K562 (cell line): ENCODE data around the gene UGT2A1. TPM values are rescaled to one million over a fixed set of nuclear protein-coding genes. Genes with fewer than 3 reads are reported as not detected.
A peak's percentile ranks its signal among the peaks of the same experiment; 100 is the strongest.

Source experiments
- ATAC-seq: fragments of 200-7000 bp; cut with Tn5 transposase; 3 replicates; pipeline ENCODE4 v1.9.1; 2020; ENCODE audit warnings: moderate library complexity
- BruUV-seq: library from RNA; stranded (reverse); fragments of 400-500 nt; replicated peaks from 2 replicates; lab custom pipeline; 2021; lab: Mats Ljungman, UMichigan
- CTCF ChIA-PET: fragments of 300-600 bp; formaldehyde crosslinking; extraction: SDS; loops from one replicate; lab custom pipeline; 2021; ENCODE audit warnings: low intra/inter-chr PET ratio; lab: Yijun Ruan, JAX
- POLR2A ChIA-PET: fragments of 300-600, 350-650 bp; sonication (Branson Sonifier 250); formaldehyde crosslinking; extraction: SDS; loops from one replicate; lab custom pipeline; 2021; ENCODE audit warnings: antibody characterized with exemption, inconsistent platforms; lab: Yijun Ruan, JAX
- DNase-seq, 4 experiments: peaks; one replicate each; pipeline versions ENCODE4 v3.0.0 to v3.0.0-alpha.2; 2011 to 2018; ENCODE audit warnings: low spot score in 3 of 4, mixed read lengths in 3 of 4; ENCODE audit errors: extremely low read depth in 1 of 4
- FAIRE-seq: peaks from 2 replicates; lab custom pipeline; 2011; peaks lifted over from hg19 to GRCh38; lab: Jason Lieb, UNC
- H2AFZ ChIP-seq: 2 replicates; pipeline ENCODE4 v1.6.0; 2011; ENCODE audit warnings: low read depth, low read length, control low read depth, inconsistent platforms
- H3K27ac ChIP-seq: fragments of 200-600 bp; 3 replicates; pipeline ENCODE4 v1.8.0; 2011; ENCODE audit warnings: low read depth, mild to moderate bottlenecking, control low read depth, inconsistent platforms, low read length, moderate library complexity, mixed read lengths; ENCODE audit errors: extremely low read depth
- H3K27me3 ChIP-seq, 2 experiments: fragments of 300-600 bp in 1 of 2; 2 replicates in 1 of 2; 3 replicates in 1 of 2; pipeline versions ENCODE4 v1.6.0 to v1.8.0; 2011; ENCODE audit warnings: inconsistent platforms in 2 of 2, low read length in 2 of 2, mild to moderate bottlenecking in 1 of 2, mixed read lengths in 1 of 2, moderate library complexity in 1 of 2; ENCODE audit not compliant: control insufficient read depth in 2 of 2, insufficient read depth in 2 of 2
- H3K36me3 ChIP-seq: fragments of 300-600 bp; 3 replicates; pipeline ENCODE4 v1.8.0; 2011; ENCODE audit warnings: mild to moderate bottlenecking, low read length, inconsistent platforms; ENCODE audit not compliant: control insufficient read depth, insufficient read depth
- H3K4me1 ChIP-seq, 2 experiments: fragments of 200-600 bp in 1 of 2; replicated peaks in 1 of 2; 2 replicates in 1 of 2; 3 replicates in 1 of 2; pipeline versions ENCODE4 v1.5.1 to v1.8.0; 2011; ENCODE audit warnings: inconsistent platforms in 2 of 2, low read length in 2 of 2, mild to moderate bottlenecking in 1 of 2, mixed read lengths in 1 of 2, moderate library complexity in 1 of 2; ENCODE audit not compliant: control insufficient read depth in 2 of 2, insufficient read depth in 2 of 2
- H3K4me2 ChIP-seq: 2 replicates; pipeline ENCODE4 v1.6.1; 2011; ENCODE audit warnings: low read length, control low read depth, inconsistent platforms, mixed read lengths; ENCODE audit not compliant: insufficient read depth
- H3K4me3 ChIP-seq: fragments of 200-600 bp; sonication (generic), shearing (Covaris generic); 2 replicates; pipeline ENCODE4 v1.5.1; 2016; ENCODE audit warnings: control low read depth, inconsistent platforms
- H3K79me2 ChIP-seq: fragments of 200-600 bp; 3 replicates; pipeline ENCODE4 v1.8.0; 2011; ENCODE audit warnings: low read length, inconsistent platforms; ENCODE audit not compliant: control insufficient read depth, insufficient read depth
- H3K9ac ChIP-seq, 2 experiments: 2 replicates each; pipeline versions ENCODE4 v1.6.0 to v1.6.1; 2011; ENCODE audit warnings: low read depth in 2 of 2, low read length in 2 of 2, control low read depth in 1 of 2, inconsistent platforms in 1 of 2, mild to moderate bottlenecking in 1 of 2, mixed read lengths in 1 of 2; ENCODE audit not compliant: insufficient read depth in 1 of 2
- H3K9me1 ChIP-seq: one replicate; pipeline ENCODE4 v1.6.0; 2011; ENCODE audit warnings: inconsistent platforms, mild to moderate bottlenecking, low read length, moderate library complexity; ENCODE audit not compliant: control insufficient read depth, insufficient read depth
- H3K9me3 ChIP-seq: replicated peaks from 2 replicates; pipeline ENCODE4 v1.5.1; 2011; ENCODE audit warnings: low read depth, low read length, inconsistent platforms; ENCODE audit not compliant: control insufficient read depth, insufficient read depth
- H4K20me1 ChIP-seq: replicated peaks from 2 replicates; pipeline ENCODE4 v1.6.1; 2011; ENCODE audit warnings: low read length, inconsistent platforms, mixed read lengths; ENCODE audit not compliant: control insufficient read depth, insufficient read depth
- BMI1 ChIP-seq: fragments of 150-350 bp; IDR thresholded peaks from 2 replicates; pipeline ENCODE4 v1.6.1; 2014; ENCODE audit warnings: low read length
- CBFB ChIP-seq: sonication (generic); formaldehyde crosslinking; IDR thresholded peaks from 2 replicates; pipeline ENCODE4 v1.4.0; 2020; ENCODE audit warnings: mild to moderate bottlenecking, missing genetic modification reagents
- CSDE1 ChIP-seq, 2 experiments: fragments of 450-650 bp; IDR thresholded peaks; 2 replicates each; pipeline ENCODE4 v1.6.1; 2016; ENCODE audit warnings: mild to moderate bottlenecking in 1 of 2
- GTF2F1 ChIP-seq: IDR thresholded peaks from 2 replicates; pipeline ENCODE4 v1.6.1; 2011; ENCODE audit warnings: low read depth, low read length, improper control_type of control experiment
- NFIC ChIP-seq: fragments of 450-650 bp; IDR thresholded peaks from 2 replicates; pipeline ENCODE4 v1.6.1; 2017; ENCODE audit warnings: mild to moderate bottlenecking, inconsistent platforms
- RBBP5 ChIP-seq: fragments of 200-600 bp; sonication (generic); IDR thresholded peaks from 2 replicates; pipeline ENCODE4 v1.6.1; 2012; ENCODE audit warnings: borderline replicate concordance, mild to moderate bottlenecking, low read length, control low read depth, inconsistent platforms; ENCODE audit not compliant: insufficient read depth, poor library complexity, severe bottlenecking
- SMAD3 ChIP-seq: fragments of 450-650 bp; formaldehyde crosslinking; conservative IDR thresholded peaks from 2 replicates; pipeline ENCODE4 v1.4.0; 2020; ENCODE audit warnings: mild to moderate bottlenecking
- ZBTB1 ChIP-seq: sonication (generic); formaldehyde crosslinking; IDR thresholded peaks from 2 replicates; pipeline ENCODE4 v1.8.1; 2023; ENCODE audit warnings: missing genetic modification reagents, low read depth, mild to moderate bottlenecking, borderline replicate concordance
- ZNF134 ChIP-seq: fragments of 250-450 bp; sonication (Bioruptor Pico); conservative IDR thresholded peaks from 2 replicates; pipeline ENCODE4 v1.4.0; 2020
- ZNF699 ChIP-seq: fragments of 250-450 bp; sonication (Bioruptor Pico); IDR thresholded peaks from 2 replicates; pipeline ENCODE4 v1.8.0; 2021; ENCODE audit warnings: mild to moderate bottlenecking, moderate library complexity; ENCODE audit not compliant: insufficient replicate concordance
- ZNF79 ChIP-seq: fragments of 250-450 bp; sonication (Bioruptor Pico); IDR thresholded peaks from 2 replicates; pipeline ENCODE4 v1.4.0; 2020; ENCODE audit warnings: low read depth, mild to moderate bottlenecking, moderate library complexity
- WGBS: fragments of 100-300 bp; shearing (Covaris generic); methylation state at CpG from one replicate; pipeline ENCODE4 v1.1.6; 2016; ENCODE audit warnings: low coverage, mixed read lengths; ENCODE audit not compliant: insufficient coverage; ENCODE audit errors: missing lambda C conversion rate; 5-methylcytosine and 5-hydroxymethylcytosine counted together
- in situ Hi-C: fragments of 300-500 bp; cut with MboI; formaldehyde crosslinking; loops from 4 replicates; pipeline ENCODE4 v1.15.0; 2018; ENCODE audit warnings: inconsistent platforms, mixed read lengths
- intact Hi-C: fragments of 100-400 bp; cut with micrococcal nuclease; formaldehyde crosslinking; loops from 2 replicates; pipeline ENCODE4 v1.14.2; 2022
- polyA plus RNA-seq, 8 experiments: library from polyadenylated mRNA; depleted of rRNA in 4 of 8; stranded (reverse) in 5 of 8; unstranded in 3 of 8; fragments of >200 nt; fragmentation: Nextera tagmentation in 2 of 8; fragmentation: Illumina TruSeq in 1 of 8; extraction: Ambion mirVana in 2 of 8; extraction: Trizol in 1 of 8; gene quantifications; 2 replicates each; pipeline versions ENCODE4 v1.2.1 to v1.2.3, GENCODE V29; 2011 to 2014; ENCODE audit warnings: inconsistent platforms in 1 of 8, missing spikeins in 1 of 8
- total RNA-seq, 7 experiments: library from RNA; depleted of rRNA in 6 of 7; stranded (reverse); fragments of >200 nt in 6 of 7; fragmentation: Illumina TruSeq in 2 of 7; extraction: Trizol in 2 of 7; gene quantifications; 2 replicates each; pipeline versions ENCODE4 v1.2.1 to v1.2.3, GENCODE V29; 2011 to 2021; ENCODE audit warnings: low replicate concordance in 1 of 7
- TF ChIP-seq, protein P1 (sequence below): fragments of 200-800 bp; sonication (Bioruptor generic); IDR thresholded peaks from 2 replicates; pipeline ENCODE4 v1.6.1; 2017; ENCODE audit warnings: missing genetic modification characterization, missing compliant biosample characterization
- TF ChIP-seq, protein P2 (sequence below): fragments of 450-650 bp; IDR thresholded peaks from 2 replicates; pipeline ENCODE4 v1.6.1; 2017; ENCODE audit warnings: mild to moderate bottlenecking, moderate library complexity
- TF ChIP-seq, protein P3 (sequence below): fragments of 450-650 bp; formaldehyde crosslinking; IDR thresholded peaks from 2 replicates; pipeline ENCODE4 v1.4.0; 2022; ENCODE audit warnings: mild to moderate bottlenecking, moderate library complexity
- TF ChIP-seq, protein P4 (sequence below): sonication (generic); formaldehyde crosslinking; IDR thresholded peaks from 2 replicates; pipeline ENCODE4 v1.8.0; 2022; ENCODE audit warnings: missing genetic modification reagents, mild to moderate bottlenecking, moderate library complexity, borderline replicate concordance
- TF ChIP-seq, protein P5 (sequence below): sonication (generic); formaldehyde crosslinking; IDR thresholded peaks from 2 replicates; pipeline ENCODE4 v1.8.0; 2022; ENCODE audit warnings: mild to moderate bottlenecking, missing genetic modification reagents

The UGT2A1 gene
- total and polyA plus RNA-seq, 9 of the 15 experiments (the other 6 are each of a cell fraction or from before 2014, with no cell fraction given) = 0.03 TPM; not detected in 8

DNA sequence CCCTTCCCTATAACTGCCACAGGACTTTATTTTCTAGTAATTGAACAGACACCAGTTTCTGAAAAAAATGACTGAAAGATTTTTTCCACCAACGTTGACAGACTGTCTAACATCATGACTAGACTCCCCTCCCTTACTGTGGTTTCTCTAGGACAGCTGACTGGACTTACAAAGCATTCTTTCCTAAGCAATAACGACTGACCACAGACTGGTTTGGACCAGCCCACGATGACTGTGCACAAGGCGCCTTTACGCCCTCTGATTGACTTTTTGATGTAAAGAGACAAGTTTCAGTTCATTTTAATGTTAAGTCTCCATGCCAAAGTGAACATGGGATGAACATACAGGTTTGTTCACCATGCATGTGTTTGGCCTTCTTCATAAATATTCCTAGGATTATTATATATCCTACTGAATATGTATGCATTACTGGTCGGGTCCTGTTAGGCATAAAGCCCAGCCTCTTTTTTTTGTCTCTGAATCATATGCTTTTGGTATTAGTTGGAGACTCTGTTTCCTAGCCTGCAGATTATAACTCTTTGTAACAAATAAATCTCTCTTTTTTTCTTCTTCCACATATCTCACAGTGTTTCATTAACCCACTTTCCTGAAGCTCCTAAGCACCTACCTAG lies 106.8 kb downstream of the UGT2A1 start:
- no peak overlapping the region for H3K9ac ChIP-seq
- 3% methylated on average over 6 of the region's 6 CpGs for WGBS
- ChIA-PET POLR2A (no interaction called here), CTCF (no interaction called here)
- H3K27me3 ChIP-seq = no peaks in the 10 kb centered on the region
- no peaks in the 10 kb centered on the region for H3K79me2 ChIP-seq
- no peaks in the 10 kb centered on the region for H3K9me3 ChIP-seq
- no TSS peak for BruUV-seq
- intact Hi-C loops = no loop called here
- no peaks in the 10 kb centered on the region for H3K4me1 ChIP-seq
- no peak for FAIRE-seq
- no peaks in the 10 kb centered on the region for H3K36me3 ChIP-seq
- H3K4me2 ChIP-seq = no peak overlapping the region
- peak in 1 of 4 experiments; percentile 5 for DNase-seq
- no peak overlapping the region for H3K27ac ChIP-seq
- no peak for ATAC-seq
- in situ Hi-C loops = no loop called here
- no peak overlapping the region for H3K4me3 ChIP-seq
- no peaks in the 10 kb centered on the region for H3K9me1 ChIP-seq
- no peak overlapping the region for H2AFZ ChIP-seq
- H4K20me1 ChIP-seq = no peaks in the 10 kb centered on the region
- TF ChIP-seq BMI1 (no peak), RBBP5 (no peak), SMAD3 (CRISPR knock-in tag) (no peak), CSDE1 (IDR thresholded peaks at IDR 0.05) (no peak), GTF2F1 (no peak), NFIC (no peak), CBFB (CRISPR knock-in tag) (no peak), ZNF134 (CRISPR knock-in tag) (no peak), ZNF79 (CRISPR knock-in tag) (no peak), ZNF699 (CRISPR knock-in tag) (no peak), ZBTB1 (CRISPR knock-in tag) (no peak)
- TF ChIP-seq, protein P1, sequence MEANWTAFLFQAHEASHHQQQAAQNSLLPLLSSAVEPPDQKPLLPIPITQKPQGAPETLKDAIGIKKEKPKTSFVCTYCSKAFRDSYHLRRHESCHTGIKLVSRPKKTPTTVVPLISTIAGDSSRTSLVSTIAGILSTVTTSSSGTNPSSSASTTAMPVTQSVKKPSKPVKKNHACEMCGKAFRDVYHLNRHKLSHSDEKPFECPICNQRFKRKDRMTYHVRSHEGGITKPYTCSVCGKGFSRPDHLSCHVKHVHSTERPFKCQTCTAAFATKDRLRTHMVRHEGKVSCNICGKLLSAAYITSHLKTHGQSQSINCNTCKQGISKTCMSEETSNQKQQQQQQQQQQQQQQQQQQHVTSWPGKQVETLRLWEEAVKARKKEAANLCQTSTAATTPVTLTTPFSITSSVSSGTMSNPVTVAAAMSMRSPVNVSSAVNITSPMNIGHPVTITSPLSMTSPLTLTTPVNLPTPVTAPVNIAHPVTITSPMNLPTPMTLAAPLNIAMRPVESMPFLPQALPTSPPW (CRISPR knock-in tag) = no peak; the same call in 1 of the 2 replicates
- TF ChIP-seq, protein P2, sequence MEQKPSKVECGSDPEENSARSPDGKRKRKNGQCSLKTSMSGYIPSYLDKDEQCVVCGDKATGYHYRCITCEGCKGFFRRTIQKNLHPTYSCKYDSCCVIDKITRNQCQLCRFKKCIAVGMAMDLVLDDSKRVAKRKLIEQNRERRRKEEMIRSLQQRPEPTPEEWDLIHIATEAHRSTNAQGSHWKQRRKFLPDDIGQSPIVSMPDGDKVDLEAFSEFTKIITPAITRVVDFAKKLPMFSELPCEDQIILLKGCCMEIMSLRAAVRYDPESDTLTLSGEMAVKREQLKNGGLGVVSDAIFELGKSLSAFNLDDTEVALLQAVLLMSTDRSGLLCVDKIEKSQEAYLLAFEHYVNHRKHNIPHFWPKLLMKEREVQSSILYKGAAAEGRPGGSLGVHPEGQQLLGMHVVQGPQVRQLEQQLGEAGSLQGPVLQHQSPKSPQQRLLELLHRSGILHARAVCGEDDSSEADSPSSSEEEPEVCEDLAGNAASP = no peak
- TF ChIP-seq, protein P3, sequence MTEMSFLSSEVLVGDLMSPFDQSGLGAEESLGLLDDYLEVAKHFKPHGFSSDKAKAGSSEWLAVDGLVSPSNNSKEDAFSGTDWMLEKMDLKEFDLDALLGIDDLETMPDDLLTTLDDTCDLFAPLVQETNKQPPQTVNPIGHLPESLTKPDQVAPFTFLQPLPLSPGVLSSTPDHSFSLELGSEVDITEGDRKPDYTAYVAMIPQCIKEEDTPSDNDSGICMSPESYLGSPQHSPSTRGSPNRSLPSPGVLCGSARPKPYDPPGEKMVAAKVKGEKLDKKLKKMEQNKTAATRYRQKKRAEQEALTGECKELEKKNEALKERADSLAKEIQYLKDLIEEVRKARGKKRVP (CRISPR knock-in tag) = no peak
- TF ChIP-seq, protein P4, sequence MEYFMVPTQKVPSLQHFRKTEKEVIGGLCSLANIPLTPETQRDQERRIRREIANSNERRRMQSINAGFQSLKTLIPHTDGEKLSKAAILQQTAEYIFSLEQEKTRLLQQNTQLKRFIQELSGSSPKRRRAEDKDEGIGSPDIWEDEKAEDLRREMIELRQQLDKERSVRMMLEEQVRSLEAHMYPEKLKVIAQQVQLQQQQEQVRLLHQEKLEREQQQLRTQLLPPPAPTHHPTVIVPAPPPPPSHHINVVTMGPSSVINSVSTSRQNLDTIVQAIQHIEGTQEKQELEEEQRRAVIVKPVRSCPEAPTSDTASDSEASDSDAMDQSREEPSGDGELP (CRISPR knock-in tag) = peak; percentile 54
- TF ChIP-seq, protein P5, sequence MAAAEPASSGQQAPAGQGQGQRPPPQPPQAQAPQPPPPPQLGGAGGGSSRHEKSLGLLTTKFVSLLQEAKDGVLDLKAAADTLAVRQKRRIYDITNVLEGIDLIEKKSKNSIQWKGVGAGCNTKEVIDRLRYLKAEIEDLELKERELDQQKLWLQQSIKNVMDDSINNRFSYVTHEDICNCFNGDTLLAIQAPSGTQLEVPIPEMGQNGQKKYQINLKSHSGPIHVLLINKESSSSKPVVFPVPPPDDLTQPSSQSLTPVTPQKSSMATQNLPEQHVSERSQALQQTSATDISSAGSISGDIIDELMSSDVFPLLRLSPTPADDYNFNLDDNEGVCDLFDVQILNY (CRISPR knock-in tag) = no peak
